Dendritic cell treated with granulocyte-macrophage colony-stimulating factor and Interleukin-4, amounts not matched to agents 40 ng/mL and 50 ng/mL, for 4 days (primary cell): ENCODE measurements around the gene EP400.

ENCODE experiments used
- H3K27ac Mint-ChIP-seq: one replicate; pipeline ENCODE4 v1.8.0; 2022; ENCODE audit warnings: mild to moderate bottlenecking, mixed read lengths
- H3K27me3 Mint-ChIP-seq: one replicate; pipeline ENCODE4 v1.8.0; 2022; ENCODE audit warnings: mild to moderate bottlenecking, mixed read lengths
- H3K36me3 Mint-ChIP-seq: one replicate; pipeline ENCODE4 v1.8.0; 2022; ENCODE audit warnings: low read depth, mixed read lengths
- H3K4me1 Mint-ChIP-seq: one replicate; pipeline ENCODE4 v1.8.0; 2022; ENCODE audit warnings: low read depth, mixed read lengths
- H3K4me3 Mint-ChIP-seq: one replicate; pipeline ENCODE4 v1.8.0; 2022; ENCODE audit warnings: mild to moderate bottlenecking, moderate library complexity, mixed read lengths
- H3K9me3 Mint-ChIP-seq: one replicate; pipeline ENCODE4 v1.8.0; 2022; ENCODE audit warnings: mixed read lengths
- intact Hi-C: fragments of 100-400 bp; cut with micrococcal nuclease; formaldehyde crosslinking; loops from one replicate; pipeline ENCODE4 v1.15.0; 2022

Gene EP400

DNA sequence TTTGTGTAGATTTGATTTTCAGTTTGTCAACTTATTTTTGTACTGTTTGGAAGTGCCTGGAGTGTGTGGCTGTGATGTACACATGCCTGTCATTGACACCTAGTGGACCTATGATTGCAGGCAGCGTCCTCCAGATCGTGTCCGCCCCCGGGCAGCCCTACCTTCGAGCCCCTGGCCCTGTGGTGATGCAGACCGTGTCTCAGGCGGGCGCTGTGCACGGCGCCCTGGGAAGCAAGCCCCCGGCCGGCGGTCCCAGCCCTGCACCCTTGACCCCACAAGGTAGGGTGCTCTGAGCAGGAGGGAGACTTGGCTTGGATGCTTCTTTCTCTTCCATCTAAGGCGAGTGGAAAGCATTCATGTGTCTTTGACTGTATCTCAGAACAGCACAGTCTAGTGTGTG is 75.8 kb downstream of the EP400 start:
- H3K27me3 Mint-ChIP-seq: no peaks in the 10 kb centered on the region
- peaks cover 96% of the 10 kb centered on the region for H3K36me3 Mint-ChIP-seq
- intact Hi-C loops: no loop called here
- no peaks in the 10 kb centered on the region for H3K9me3 Mint-ChIP-seq
- no peak overlapping the region for H3K4me3 Mint-ChIP-seq
- H3K27ac Mint-ChIP-seq: no peak overlapping the region
- peaks cover 5% of the 10 kb centered on the region for H3K4me1 Mint-ChIP-seq

DNA sequence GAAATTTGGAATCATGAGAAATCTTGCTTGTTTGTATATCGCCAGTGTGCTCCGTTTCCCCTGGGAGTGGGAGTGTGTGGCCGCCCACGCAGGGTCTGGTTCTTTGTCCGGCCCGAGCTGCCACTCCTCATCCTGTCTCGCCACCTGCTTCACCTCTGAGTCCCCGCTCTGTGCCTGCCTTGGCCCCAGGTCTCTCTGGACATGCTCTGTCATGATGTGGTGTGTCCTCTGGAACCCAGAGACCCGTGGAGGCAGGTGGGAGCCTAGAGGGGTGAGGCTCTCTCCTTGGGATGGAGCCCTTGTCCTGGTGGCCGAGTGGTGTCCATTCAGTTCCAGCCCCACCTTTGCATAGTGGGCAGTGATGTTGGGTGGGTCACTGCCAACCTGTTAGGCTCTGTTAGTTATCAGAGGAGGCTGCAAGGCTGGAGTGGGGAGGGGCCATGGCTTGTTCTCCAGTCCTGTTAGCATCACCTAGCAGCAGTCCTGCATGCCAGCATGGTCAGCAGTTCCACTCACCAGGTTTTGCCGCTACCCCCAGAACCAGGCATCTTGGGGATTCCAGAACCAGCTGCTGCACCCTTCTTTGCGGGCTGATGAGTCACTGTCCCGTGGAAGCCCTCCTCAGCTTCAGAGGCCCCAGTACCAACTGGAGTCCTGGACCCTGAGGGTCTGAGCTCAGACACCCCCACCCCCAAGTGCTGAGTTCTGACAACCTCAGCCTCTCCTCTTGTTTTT is 76.5 kb downstream of the EP400 start:
- Mint-ChIP-seq H3K36me3 (peaks cover 96% of the 10 kb centered on the region), H3K4me1 (peaks cover 5% of the 10 kb centered on the region), H3K27ac (no peak overlapping the region), H3K9me3 (no peaks in the 10 kb centered on the region), H3K27me3 (no peaks in the 10 kb centered on the region), H3K4me3 (no peak overlapping the region)
- intact Hi-C loops: no loop called here

DNA sequence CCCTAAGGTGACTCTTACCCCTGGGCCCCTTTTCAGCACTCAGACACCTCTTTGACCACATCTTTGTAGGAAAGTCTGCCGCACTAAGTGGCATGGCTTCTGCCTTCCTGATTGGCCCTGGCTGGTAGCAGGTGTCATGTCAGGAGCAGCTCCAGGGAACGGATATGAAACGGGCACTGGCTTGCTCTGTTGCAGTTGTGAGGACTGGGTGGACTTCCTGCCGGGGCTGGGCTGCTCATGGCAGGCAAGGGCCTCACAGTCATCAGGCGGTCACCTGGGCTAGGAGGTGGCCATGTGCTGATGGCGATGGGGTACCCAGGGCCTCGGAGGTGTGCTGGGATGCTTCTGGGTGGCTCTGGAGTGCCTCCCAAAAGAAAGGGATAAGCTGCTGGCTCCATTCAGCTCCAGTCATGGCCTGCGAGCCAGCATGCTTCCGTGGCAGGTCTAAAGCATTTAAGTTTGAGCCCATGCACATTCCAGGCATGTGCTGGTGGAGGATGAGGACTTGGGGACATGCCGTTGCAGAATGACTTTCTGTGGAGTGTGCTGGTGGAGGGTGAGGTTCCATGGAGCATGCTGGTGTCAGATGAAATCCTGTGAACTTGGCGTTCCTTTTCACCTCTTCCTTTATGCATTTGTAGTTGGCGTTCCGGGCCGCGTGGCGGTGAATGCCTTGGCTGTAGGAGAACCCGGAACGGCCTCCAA is 77.2 kb downstream of the EP400 start:
- no peaks in the 10 kb centered on the region for H3K9me3 Mint-ChIP-seq
- H3K36me3 Mint-ChIP-seq: peaks cover 96% of the 10 kb centered on the region
- H3K27me3 Mint-ChIP-seq: no peaks in the 10 kb centered on the region
- H3K4me3 Mint-ChIP-seq: no peak overlapping the region
- no peak overlapping the region for H3K27ac Mint-ChIP-seq
- H3K4me1 Mint-ChIP-seq: peaks cover 5% of the 10 kb centered on the region
- intact Hi-C loops: no loop called here

DNA sequence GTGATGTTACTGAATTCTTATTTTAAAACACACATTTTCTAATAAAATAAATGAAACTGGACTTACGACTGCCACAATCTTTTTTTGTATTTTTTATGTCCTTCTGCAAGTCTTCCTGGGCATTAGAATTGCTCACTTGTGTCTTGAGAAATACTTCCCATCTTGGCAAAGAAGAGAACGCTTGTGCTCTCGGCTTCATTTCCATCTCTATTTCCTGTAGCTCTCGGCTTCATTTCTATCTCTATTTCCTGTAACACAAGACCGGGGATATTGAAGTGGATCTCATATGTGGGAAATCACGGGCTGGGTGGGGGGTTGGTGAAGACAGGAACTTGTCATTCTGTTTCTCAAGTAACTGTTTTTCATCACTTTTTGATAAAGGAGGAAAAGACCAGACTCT is 77.9 kb downstream of the EP400 start:
- Mint-ChIP-seq H3K4me1 (peaks cover 5% of the 10 kb centered on the region), H3K9me3 (no peaks in the 10 kb centered on the region), H3K4me3 (no peak overlapping the region), H3K27ac (no peak overlapping the region), H3K27me3 (no peaks in the 10 kb centered on the region), H3K36me3 (peaks cover 96% of the 10 kb centered on the region)
- intact Hi-C loops: no loop called here

DNA sequence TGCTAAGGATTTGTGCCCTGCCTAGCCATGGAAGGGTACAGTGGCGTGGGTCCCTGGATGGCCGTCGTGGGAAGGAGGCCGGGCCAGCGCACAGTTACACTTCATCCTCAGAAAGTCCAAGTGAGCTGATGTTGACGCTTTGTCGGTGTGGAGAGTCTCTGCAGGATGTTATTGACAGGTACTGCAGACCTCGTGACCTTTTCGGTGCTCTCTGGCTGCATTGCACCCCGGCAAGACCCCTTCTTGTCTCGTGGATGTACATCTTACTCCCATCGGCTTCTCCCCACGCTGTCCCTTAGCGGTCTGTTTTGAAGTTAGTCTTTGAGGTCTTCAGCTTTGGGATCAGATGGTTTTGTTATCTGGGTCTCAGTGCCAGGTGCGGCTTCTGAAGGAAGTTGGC is 78.4 kb downstream of the EP400 start:
- H3K27ac Mint-ChIP-seq: no peak overlapping the region
- H3K9me3 Mint-ChIP-seq: no peaks in the 10 kb centered on the region
- intact Hi-C loops: no loop called here
- no peaks in the 10 kb centered on the region for H3K27me3 Mint-ChIP-seq
- H3K36me3 Mint-ChIP-seq: peaks cover 98% of the 10 kb centered on the region
- no peak overlapping the region for H3K4me3 Mint-ChIP-seq
- H3K4me1 Mint-ChIP-seq: peaks cover 5% of the 10 kb centered on the region

GRCh38 chr12:132029503-132030300 is 80.0 kb downstream of the EP400 start:
- Mint-ChIP-seq H3K27ac (no peak overlapping the region), H3K4me3 (no peak overlapping the region), H3K27me3 (no peaks in the 10 kb centered on the region), H3K9me3 (no peaks in the 10 kb centered on the region), H3K36me3 (peaks cover 100% of the 10 kb centered on the region), H3K4me1 (peaks cover 3% of the 10 kb centered on the region)
- intact Hi-C loops: no loop called here

DNA sequence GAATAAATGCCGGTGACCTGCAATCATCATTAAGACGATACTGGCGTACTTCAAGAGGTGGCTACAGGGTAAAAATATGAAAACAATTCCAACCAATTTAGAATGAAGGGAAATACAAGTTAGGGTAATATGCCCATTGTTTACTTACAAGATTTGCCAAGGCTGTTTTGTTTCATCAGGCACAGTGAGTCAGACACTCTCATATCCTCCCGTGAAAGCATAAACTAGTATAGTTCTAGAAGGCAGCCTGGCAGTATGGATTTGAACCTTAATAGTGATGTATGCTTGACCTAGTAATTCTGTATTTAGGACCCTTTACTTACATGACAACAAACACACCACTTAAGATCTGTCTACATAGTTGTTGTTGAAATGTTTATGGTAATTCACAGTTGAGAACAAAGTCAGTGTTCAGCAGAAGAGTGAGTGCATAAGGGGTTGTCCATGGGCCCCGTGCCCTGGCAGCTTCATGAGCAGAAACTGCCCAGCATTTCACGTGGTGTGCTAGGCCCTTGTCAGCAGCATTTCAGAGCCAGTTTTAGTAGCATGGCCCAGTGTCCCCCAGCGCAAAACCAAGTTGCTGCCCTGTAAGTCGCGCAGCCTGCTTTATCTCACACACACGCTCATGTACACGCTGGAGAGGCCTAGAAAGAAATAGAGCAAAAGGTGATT is 80.8 kb downstream of the EP400 start:
- intact Hi-C loops: no loop called here
- Mint-ChIP-seq H3K4me3 (no peak overlapping the region), H3K9me3 (no peaks in the 10 kb centered on the region), H3K36me3 (peaks cover 100% of the 10 kb centered on the region), H3K4me1 (no peaks in the 10 kb centered on the region), H3K27ac (peak overlapping the region; percentile 22), H3K27me3 (no peaks in the 10 kb centered on the region)

DNA sequence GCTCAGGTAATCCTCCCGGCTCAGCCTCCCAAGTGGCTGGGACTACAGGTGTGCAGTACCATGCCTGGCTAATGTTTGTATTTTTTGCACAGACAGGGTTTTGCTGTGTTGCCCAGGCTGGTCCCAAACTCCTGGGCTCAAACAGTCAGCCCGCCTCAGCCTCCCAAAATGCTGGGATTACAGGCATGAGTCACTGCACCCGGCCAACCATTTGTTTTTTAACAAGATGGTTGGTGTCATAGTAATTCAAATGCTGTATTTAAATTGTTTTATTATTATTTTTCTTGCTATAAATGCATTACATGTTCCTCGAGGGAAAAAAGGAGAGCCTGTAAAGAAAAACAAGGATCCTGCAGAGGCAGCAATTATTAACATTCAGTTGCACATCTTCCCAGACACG is 83.9 kb downstream of the EP400 start:
- no peaks in the 10 kb centered on the region for H3K27me3 Mint-ChIP-seq
- H3K9me3 Mint-ChIP-seq: no peaks in the 10 kb centered on the region
- H3K27ac Mint-ChIP-seq: no peak overlapping the region
- intact Hi-C loops: no loop called here
- no peaks in the 10 kb centered on the region for H3K4me1 Mint-ChIP-seq
- no peak overlapping the region for H3K4me3 Mint-ChIP-seq
- peaks cover 100% of the 10 kb centered on the region for H3K36me3 Mint-ChIP-seq

DNA sequence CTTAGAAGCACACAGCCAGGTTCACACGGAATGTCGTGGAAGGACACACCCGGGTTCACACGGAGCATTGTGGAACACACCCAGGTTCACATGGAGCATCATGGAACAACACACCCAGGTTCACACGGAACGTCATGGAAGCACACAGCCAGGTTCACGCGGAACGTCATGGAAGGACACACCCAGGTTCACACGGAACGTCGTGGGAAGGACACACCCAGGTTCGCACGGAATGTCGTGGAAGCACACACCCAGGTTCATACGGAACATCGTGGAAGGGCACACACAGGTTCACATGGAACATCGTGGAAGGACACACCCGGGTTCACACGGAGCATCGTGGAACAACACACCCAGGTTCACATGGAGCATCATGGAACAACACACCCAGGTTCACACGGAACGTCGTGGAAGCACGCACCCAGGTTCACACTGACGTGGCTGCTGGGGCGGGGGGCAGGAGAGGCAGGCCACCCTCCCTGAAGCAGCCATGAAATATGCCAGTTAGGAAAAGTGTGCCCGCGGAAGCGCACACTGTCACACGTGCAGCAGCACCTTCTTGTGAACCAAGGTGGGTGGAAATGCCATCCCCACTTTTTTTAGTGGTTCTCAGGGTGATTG is 86.4 kb downstream of the EP400 start:
- Mint-ChIP-seq H3K9me3 (no peaks in the 10 kb centered on the region), H3K4me1 (no peaks in the 10 kb centered on the region), H3K27me3 (no peaks in the 10 kb centered on the region), H3K27ac (no peak overlapping the region), H3K36me3 (peaks cover 100% of the 10 kb centered on the region), H3K4me3 (no peak overlapping the region)
- intact Hi-C loops: no loop called here

DNA sequence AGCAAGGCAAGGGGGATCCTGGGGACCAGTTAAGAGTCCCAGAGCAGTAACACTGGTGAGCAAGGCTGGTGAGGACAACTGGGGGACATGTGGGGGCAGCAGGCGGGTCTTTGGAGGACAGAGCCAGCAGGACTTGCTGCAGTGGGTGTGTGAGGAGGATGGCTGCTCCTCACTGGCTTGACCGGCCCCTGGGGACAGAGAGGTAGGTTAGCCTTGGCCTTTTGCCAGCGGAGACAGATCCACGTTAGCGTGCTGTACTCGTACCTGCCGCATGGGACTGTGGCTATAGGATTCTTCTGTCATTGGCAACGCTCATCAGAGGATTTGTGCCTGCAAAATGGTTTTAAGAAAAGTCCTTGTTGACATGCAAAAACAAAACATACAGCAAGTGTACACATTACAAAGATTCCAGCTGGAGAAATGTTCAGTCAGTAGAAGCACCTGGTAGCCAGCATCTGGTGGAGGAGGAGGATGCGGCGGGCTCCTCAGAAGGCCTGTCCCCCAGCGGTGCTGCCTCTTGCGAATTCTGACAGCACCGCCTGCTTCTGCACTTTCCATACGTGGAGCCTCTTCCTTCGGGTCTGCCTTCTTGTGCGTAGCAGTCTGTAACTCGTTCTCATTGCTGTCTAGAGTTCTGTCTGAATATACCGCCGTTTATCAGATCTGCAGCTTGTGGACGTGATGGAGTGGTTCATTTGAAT is 91.3 kb downstream of the EP400 start:
- Mint-ChIP-seq H3K4me1 (no peaks in the 10 kb centered on the region), H3K27ac (no peak overlapping the region), H3K27me3 (no peaks in the 10 kb centered on the region), H3K36me3 (peaks cover 100% of the 10 kb centered on the region), H3K9me3 (no peaks in the 10 kb centered on the region), H3K4me3 (no peak overlapping the region)
- intact Hi-C loops: no loop called here

GRCh38 chr12:132043216-132043615 is 93.5 kb downstream of the EP400 start:
- no peak overlapping the region for H3K4me3 Mint-ChIP-seq
- intact Hi-C loops: no loop called here

GRCh38 chr12:132043770-132044467 is 94.2 kb downstream of the EP400 start:
- intact Hi-C loops: no loop called here
- Mint-ChIP-seq H3K27me3 (no peaks in the 10 kb centered on the region), H3K4me3 (no peak overlapping the region), H3K27ac (no peak overlapping the region), H3K36me3 (peaks cover 100% of the 10 kb centered on the region), H3K4me1 (no peaks in the 10 kb centered on the region), H3K9me3 (no peaks in the 10 kb centered on the region)

More at GRCh38 chr12:132043216-132043615, 93.5 kb downstream of the EP400 start:
- Mint-ChIP-seq H3K9me3 (no peaks in the 10 kb centered on the region), H3K27ac (no peak overlapping the region), H3K27me3 (no peaks in the 10 kb centered on the region), H3K4me1 (no peaks in the 10 kb centered on the region), H3K36me3 (peaks cover 100% of the 10 kb centered on the region)
